Kidney epithelial cell (primary cell): ENCODE measurements around the gene ANKRD13D. TPM values are rescaled to one million over a fixed set of nuclear protein-coding genes. Genes with fewer than 3 reads are reported as not detected.
"Not testable (repeated sequence)": the region's sequence is repeated elsewhere in the genome, so short reads cannot be mapped to it uniquely, and the experiment has no call there.

Experiments used
- DNase-seq: peaks from one replicate; pipeline ENCODE4 v3.0.0-alpha.2; 2010; ENCODE audit warnings: low read depth
- H3K27me3 ChIP-seq: 2 replicates; pipeline ENCODE4 v1.6.0; 2011; ENCODE audit warnings: low read length; ENCODE audit not compliant: control insufficient read depth, insufficient read depth
- H3K36me3 ChIP-seq: 2 replicates; pipeline ENCODE4 v1.5.1; 2011; ENCODE audit warnings: low read length; ENCODE audit not compliant: control insufficient read depth, insufficient read depth
- H3K4me3 ChIP-seq: 2 replicates; pipeline ENCODE4 v1.5.1; 2011; ENCODE audit warnings: low read depth, mild to moderate bottlenecking, control low read depth, low read length
- total RNA-seq: library from RNA; depleted of rRNA; stranded (reverse); fragments of >200 nt; gene quantifications from 2 replicates; pipeline ENCODE4 v1.2.3, GENCODE V29; 2015
- TF ChIP-seq, protein P1 (sequence below): IDR thresholded peaks from 2 replicates; pipeline ENCODE4 v1.5.1; 2011; ENCODE audit warnings: mild to moderate bottlenecking, moderate library complexity, low read length, control low read depth, inconsistent platforms; ENCODE audit not compliant: insufficient read depth, poor library complexity, severe bottlenecking

Gene ANKRD13D
- total RNA-seq, 1 donor from 2014 or later: 48.5 TPM

DNA sequence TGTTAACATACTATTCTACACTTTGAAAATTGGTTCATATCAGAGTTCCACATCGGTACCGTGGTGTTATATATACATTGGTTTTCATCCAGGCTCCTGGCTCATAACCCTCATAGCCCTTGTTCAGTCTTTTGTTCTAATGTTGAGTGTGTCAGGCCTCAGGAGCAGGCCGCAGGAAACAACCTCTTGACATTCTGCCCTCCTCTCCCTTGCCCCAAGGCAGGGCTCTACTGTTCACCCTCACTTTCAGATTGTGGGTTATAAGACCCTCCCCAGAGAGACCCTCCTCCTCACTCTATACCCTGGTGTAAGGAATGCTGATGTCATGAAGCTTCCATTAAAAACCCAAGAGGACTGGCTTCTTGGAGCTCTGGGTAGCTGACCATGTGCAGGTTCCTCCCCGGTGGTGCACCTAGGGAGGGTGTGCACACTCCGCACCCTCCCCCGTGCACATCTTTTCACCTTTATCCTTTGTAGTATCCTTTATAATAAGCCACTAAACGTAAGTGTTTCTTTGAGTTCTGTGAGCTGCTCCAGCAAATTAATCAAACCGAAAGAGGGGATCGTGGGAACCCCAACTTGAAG is 26.3 kb downstream of the ANKRD13D start:
- no peak overlapping the region for H3K4me3 ChIP-seq
- no peak for DNase-seq
- TF ChIP-seq, protein P1, sequence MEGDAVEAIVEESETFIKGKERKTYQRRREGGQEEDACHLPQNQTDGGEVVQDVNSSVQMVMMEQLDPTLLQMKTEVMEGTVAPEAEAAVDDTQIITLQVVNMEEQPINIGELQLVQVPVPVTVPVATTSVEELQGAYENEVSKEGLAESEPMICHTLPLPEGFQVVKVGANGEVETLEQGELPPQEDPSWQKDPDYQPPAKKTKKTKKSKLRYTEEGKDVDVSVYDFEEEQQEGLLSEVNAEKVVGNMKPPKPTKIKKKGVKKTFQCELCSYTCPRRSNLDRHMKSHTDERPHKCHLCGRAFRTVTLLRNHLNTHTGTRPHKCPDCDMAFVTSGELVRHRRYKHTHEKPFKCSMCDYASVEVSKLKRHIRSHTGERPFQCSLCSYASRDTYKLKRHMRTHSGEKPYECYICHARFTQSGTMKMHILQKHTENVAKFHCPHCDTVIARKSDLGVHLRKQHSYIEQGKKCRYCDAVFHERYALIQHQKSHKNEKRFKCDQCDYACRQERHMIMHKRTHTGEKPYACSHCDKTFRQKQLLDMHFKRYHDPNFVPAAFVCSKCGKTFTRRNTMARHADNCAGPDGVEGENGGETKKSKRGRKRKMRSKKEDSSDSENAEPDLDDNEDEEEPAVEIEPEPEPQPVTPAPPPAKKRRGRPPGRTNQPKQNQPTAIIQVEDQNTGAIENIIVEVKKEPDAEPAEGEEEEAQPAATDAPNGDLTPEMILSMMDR: no peak
- no peaks in the 10 kb centered on the region for H3K27me3 ChIP-seq
- no peaks in the 10 kb centered on the region for H3K36me3 ChIP-seq

DNA sequence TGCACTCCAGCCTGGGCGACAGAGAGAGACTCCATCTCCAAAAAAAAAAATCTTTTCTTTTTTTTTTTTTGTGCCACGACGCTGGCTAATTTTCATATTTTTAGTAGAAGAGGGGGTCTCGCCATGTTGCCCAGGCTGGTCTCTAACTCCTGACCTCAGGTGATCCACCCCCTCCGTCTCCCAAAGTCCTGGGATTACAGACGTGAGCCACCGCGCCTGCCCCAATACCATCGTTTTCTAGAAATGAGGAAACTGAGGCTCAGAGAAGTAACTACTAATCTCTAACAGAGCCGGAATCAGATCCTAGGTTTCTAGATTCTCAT is 27.7 kb downstream of the ANKRD13D start:
- H3K36me3 ChIP-seq: no peaks in the 10 kb centered on the region
- TF ChIP-seq, protein P1: no peak
- DNase-seq: no peak
- no peaks in the 10 kb centered on the region for H3K27me3 ChIP-seq
- H3K4me3 ChIP-seq: peak overlapping the region; percentile 84

DNA sequence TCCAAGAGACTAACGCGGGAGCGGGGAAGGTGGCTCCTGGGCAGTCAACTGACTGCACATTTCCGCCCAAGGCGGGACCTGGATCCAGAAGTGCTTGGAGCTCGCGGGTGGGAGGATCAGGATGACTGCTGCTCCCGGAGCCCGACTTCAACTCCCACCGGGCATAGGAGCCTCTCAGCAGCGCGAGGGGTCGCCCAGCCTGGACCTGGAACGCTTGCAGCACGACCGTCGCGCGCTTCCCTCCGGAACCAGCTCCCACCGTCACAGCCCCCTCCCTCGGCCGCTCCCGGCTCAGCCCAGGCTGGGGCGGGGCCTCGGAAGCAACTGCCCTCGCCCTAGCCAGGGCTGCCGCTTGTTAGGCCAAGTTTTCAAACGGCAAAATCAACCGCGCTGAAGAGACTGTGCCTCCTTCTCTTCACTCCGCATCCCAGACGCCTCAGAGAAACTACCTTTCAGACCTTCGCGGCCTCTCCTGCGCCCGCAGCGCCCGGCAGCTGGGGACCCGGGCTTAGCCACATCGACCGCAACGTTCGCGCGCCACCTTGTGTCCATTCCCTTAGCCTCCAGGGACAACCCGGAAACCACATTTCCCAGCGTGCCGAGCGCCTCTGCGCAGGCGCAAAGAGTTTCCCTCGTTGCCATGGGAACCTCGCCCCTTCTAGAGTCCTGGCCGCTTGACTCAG is 28.2 kb downstream of the ANKRD13D start:
- peak overlapping the region; percentile 84 for H3K4me3 ChIP-seq
- no peaks in the 10 kb centered on the region for H3K36me3 ChIP-seq
- H3K27me3 ChIP-seq: no peaks in the 10 kb centered on the region
- DNase-seq: peak; percentile 72
- TF ChIP-seq, protein P1: peak; percentile 88

- DNase-seq: no peak
- peak overlapping the region; percentile 84 for H3K4me3 ChIP-seq
- H3K27me3 ChIP-seq: no peaks in the 10 kb centered on the region
- TF ChIP-seq, protein P1: no peak
- no peaks in the 10 kb centered on the region for H3K36me3 ChIP-seq
These were observed 28.9 kb downstream of the ANKRD13D start for GRCh38 chr11:67317888-67318555.

DNA sequence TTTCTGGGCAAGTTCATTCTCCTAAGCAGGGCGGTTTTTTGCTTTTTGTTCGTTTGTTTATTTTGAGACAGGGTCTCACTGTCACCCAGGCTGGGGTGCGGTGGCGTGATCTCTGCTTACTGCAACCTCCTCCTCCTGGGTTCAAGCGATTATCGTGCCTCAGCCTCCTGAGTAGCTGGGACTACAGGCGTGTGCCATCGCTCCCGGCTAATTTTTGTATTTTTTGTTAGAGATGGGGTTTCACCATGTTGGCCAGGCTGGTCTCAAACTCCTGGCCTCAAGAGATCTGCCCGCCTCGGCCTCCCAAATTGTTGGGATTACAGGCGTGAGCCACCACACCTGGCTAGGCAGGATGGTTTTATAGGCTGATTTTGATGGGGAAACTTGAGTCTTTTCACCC is 29.8 kb downstream of the ANKRD13D start:
- H3K27me3 ChIP-seq, H3K4me3 ChIP-seq, H3K36me3 ChIP-seq, DNase-seq: not testable (repeated sequence)

GRCh38 chr11:67320011-67320410 is 30.9 kb downstream of the ANKRD13D start:
- no peak overlapping the region for H3K4me3 ChIP-seq
- DNase-seq: no peak
- TF ChIP-seq, protein P1: no peak
- H3K27me3 ChIP-seq: no peaks in the 10 kb centered on the region
- H3K36me3 ChIP-seq: no peaks in the 10 kb centered on the region
